Mammary epithelial cell (primary cell): ENCODE measurements around the gene PDLIM1.

Experiments
- CTCF ChIP-seq, 2 donors: IDR thresholded peaks in 1 of 2; conservative IDR thresholded peaks in 1 of 2; 2 replicates each; pipeline ENCODE4 v1.5.1; 2011 to 2012; ENCODE audit warnings: inconsistent platforms in 2 of 2, low read length in 2 of 2, mild to moderate bottlenecking in 2 of 2, control low read depth in 1 of 2, low read depth in 1 of 2; ENCODE audit not compliant: insufficient read depth in 1 of 2; ENCODE audit errors: extremely low read depth in 1 of 2
- EZH2 ChIP-seq: IDR thresholded peaks from 2 replicates; pipeline ENCODE4 v1.6.1; 2012; ENCODE audit warnings: low read length, inconsistent platforms, borderline replicate concordance

DNA sequence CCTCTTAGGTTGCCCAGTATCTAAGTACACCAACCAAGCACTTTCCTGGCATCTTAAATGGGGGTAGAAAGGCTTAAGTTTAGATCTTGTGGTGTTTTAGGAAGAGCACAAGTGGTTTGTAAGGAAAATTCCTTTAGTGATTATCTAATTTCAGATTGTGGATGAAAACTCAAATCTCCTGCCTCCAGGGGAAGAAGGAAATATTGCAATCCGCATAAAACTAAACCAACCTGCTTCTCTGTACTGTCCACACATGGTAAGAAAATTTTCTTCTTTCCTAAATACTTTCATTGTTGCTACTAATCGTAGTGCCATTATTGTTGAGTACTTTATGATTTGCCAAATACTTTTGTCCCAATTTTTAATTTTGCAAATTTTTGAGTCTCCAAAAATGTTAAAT is 65.7 kb downstream of the PDLIM1 start:
- peak in 1 of 2 donors; percentile 7 for TF ChIP-seq CTCF (conservative IDR thresholded peaks at IDR 0.05 in 1 of 2, IDR thresholded peaks at IDR 0.05 in 1 of 2; ENCODE audit: extremely low read depth in 1 of 2, insufficient read depth in 1 of 2, low read depth in 1 of 2, low read length in 2 of 2)
- no peak for TF ChIP-seq EZH2
